GM23248 (cell line): Measurements from ENCODE around the gene IRF4.

Source experiments
- EZH2 ChIP-seq: fragments of 200-600 bp; sonication (generic); IDR thresholded peaks from 2 replicates; pipeline ENCODE4 v1.6.1; 2018; ENCODE audit warnings: antibody characterized with exemption, mild to moderate bottlenecking; ENCODE audit not compliant: insufficient read depth, poor library complexity, severe bottlenecking
- EZH2phosphoT487 ChIP-seq: fragments of 200-600 bp; sonication (generic); IDR thresholded peaks from 2 replicates; pipeline ENCODE4 v1.6.1; 2018; ENCODE audit warnings: antibody characterized with exemption, moderate library complexity, mild to moderate bottlenecking, low read depth; ENCODE audit not compliant: insufficient read depth

DNA sequence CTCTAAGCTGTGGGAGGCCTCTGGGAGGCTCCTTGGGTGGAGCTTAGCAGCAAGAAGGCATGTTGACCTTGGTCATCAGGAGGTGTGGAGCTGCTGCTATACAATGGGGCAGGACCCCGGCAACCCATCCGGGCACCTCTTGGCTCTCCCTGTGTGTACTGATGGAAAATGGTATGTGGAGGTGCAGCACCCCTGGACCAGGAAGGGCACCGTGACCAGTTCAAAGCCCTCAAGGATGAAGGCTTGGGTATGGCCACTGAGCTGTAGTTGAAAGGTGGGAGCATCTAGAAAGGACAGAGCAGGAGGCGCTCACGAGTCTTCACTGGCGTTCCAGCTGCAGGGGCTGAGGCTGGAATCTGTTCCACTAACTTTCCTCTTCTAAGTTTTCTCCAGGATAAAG lies 6.7 kb upstream of the IRF4 start:
- TF ChIP-seq EZH2phosphoT487 (no peak), EZH2 (no peak)
